ENCODE results near the gene PLEKHA5.

DNA sequence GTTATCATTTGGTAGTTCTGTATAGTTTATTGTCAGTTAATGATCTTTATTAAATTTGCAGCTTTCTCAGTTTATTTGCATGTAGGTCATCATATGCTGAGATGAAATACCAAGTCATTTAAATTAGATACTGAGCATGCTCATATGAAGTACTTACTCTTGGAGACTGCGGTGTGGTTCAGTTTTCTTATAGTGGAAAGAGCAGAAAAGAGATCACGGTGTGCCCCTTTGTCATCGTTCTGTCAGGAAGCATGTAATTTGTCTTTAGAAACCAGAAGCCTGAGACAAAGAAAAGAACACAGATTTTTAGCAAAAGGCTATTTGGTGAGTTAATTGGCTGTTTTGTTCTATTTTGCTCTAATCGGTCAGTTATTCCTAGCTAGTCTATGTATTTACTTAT, 75.6 kb downstream of the PLEKHA5 start:
- TF ChIP-seq CTCF (IDR thresholded peaks at IDR 0.05) (no peak), POLR2A (IDR thresholded peaks at IDR 0.05) (no peak)

Data from lower leg skin (tissue), 3 donors.